ENCODE results near the gene DHRSX.
"Not testable (repeated sequence)": the region's sequence is repeated elsewhere in the genome, so short reads cannot be mapped to it uniquely, and the experiment has no call there.

DHRSX gene

GRCh38 chrX:2388669-2389068, 112.1 kb downstream of the DHRSX start:
- no peak for DNase-seq

GRCh38 chrX:2387614-2388239, 113.0 kb downstream of the DHRSX start:
- no peak for DNase-seq

GRCh38 chrX:2385224-2385623, 115.6 kb downstream of the DHRSX start:
- no peak for DNase-seq

GRCh38 chrX:2384486-2384885, 116.3 kb downstream of the DHRSX start:
- no peak for DNase-seq

GRCh38 chrX:2383735-2384134, 117.0 kb downstream of the DHRSX start:
- no peak for DNase-seq

- no peak for DNase-seq
Measured at GRCh38 chrX:2383144-2383543, 117.6 kb downstream of the DHRSX start.

GRCh38 chrX:2382433-2383048, 118.2 kb downstream of the DHRSX start:
- DNase-seq, result not testable (repeated sequence)

- no peak for DNase-seq
Measured at GRCh38 chrX:2376166-2376565, 124.6 kb downstream of the DHRSX start.

- no peak for DNase-seq
Measured at GRCh38 chrX:2374086-2374485, 126.7 kb downstream of the DHRSX start.

- no peak for DNase-seq
Measured at GRCh38 chrX:2373615-2374014, 127.2 kb downstream of the DHRSX start.

GRCh38 chrX:2371026-2371711, 129.6 kb downstream of the DHRSX start:
- DNase-seq, result no peak

GRCh38 chrX:2370456-2370855, 130.3 kb downstream of the DHRSX start:
- no peak for DNase-seq

GRCh38 chrX:2369206-2369605, 131.6 kb downstream of the DHRSX start:
- no peak for DNase-seq

- no peak for DNase-seq
Measured at GRCh38 chrX:2360731-2361130, 140.0 kb downstream of the DHRSX start.

- DNase-seq, result not testable (repeated sequence)
Measured at GRCh38 chrX:2359522-2359921, 141.3 kb downstream of the DHRSX start.

- no peak for DNase-seq
Measured at GRCh38 chrX:2351999-2352995, 148.5 kb downstream of the DHRSX start.

- DNase-seq, result no peak
Measured at GRCh38 chrX:2351321-2351720, 149.5 kb downstream of the DHRSX start.

- not testable (repeated sequence) for DNase-seq
Measured at GRCh38 chrX:2350703-2351102, 150.1 kb downstream of the DHRSX start.

GRCh38 chrX:2350036-2350435, 150.7 kb downstream of the DHRSX start:
- DNase-seq, result not testable (repeated sequence)

- DNase-seq, result no peak
Measured at GRCh38 chrX:2348211-2348610, 152.6 kb downstream of the DHRSX start.

GRCh38 chrX:2346158-2346557, 154.6 kb downstream of the DHRSX start:
- no peak for DNase-seq

GRCh38 chrX:2345562-2345961, 155.2 kb downstream of the DHRSX start:
- DNase-seq, result no peak

- DNase-seq, result no peak
Measured at GRCh38 chrX:2343413-2343812, 157.4 kb downstream of the DHRSX start.
